IMR-90 (cell line): ENCODE data around the gene ADCY2. TPM values are rescaled to one million over a fixed set of nuclear protein-coding genes. Genes with fewer than 3 reads are reported as not detected.

Source experiments
- ATAC-seq: fragments of 200-7000 bp; cut with Tn5 transposase; 2 replicates; pipeline ENCODE4 v1.9.1; 2020; ENCODE audit warnings: low read depth, mild to moderate bottlenecking, moderate library complexity
- BruUV-seq: library from RNA; stranded (reverse); fragments of 400-500 nt; replicated peaks from 2 replicates; lab custom pipeline; 2021; lab: Mats Ljungman, UMichigan
- CTCF ChIA-PET: fragments of 300-600 bp; formaldehyde crosslinking; extraction: SDS; loops from one replicate; lab custom pipeline; 2021; ENCODE audit warnings: antibody characterized with exemption; lab: Yijun Ruan, JAX
- POLR2A ChIA-PET: fragments of 300-600 bp; sonication (Branson Sonifier 250); formaldehyde crosslinking; loops from one replicate; lab custom pipeline; 2022; ENCODE audit warnings: antibody characterized with exemption; ENCODE audit not compliant: unreplicated experiment; lab: Charles Lee
- DNase-seq: peaks from one replicate; pipeline ENCODE4 v3.0.0; 2013
- H2AFZ ChIP-seq: replicated peaks from 2 replicates; pipeline ENCODE3; 2013; ENCODE audit warnings: low read length, mild to moderate bottlenecking; ENCODE audit not compliant: poor library complexity
- H2AK5ac ChIP-seq: 2 replicates; pipeline ENCODE4 v1.6.1; 2013; ENCODE audit warnings: low read depth, low read length, inconsistent platforms
- H2AK9ac ChIP-seq: replicated peaks from 2 replicates; pipeline ENCODE3; 2013; ENCODE audit warnings: mild to moderate bottlenecking, low read depth, low read length, moderate library complexity; ENCODE audit not compliant: poor library complexity
- H2BK120ac ChIP-seq: 2 replicates; pipeline ENCODE4 v1.6.1; 2013; ENCODE audit warnings: low read depth, low read length, inconsistent platforms
- H2BK15ac ChIP-seq: 3 replicates; pipeline ENCODE4 v1.6.1; 2013; ENCODE audit warnings: low read depth, low read length, inconsistent platforms
- H2BK20ac ChIP-seq: 2 replicates; pipeline ENCODE4 v1.6.1; 2013; ENCODE audit warnings: low read depth, mild to moderate bottlenecking, inconsistent platforms, low read length, moderate library complexity
- H2BK5ac ChIP-seq: 2 replicates; pipeline ENCODE4 v1.6.1; 2013; ENCODE audit warnings: mild to moderate bottlenecking, low read depth, low read length, inconsistent platforms; ENCODE audit not compliant: poor library complexity, severe bottlenecking
- H3K14ac ChIP-seq: replicated peaks from 2 replicates; pipeline ENCODE4 v1.6.1; 2013; ENCODE audit warnings: low read depth, low read length, inconsistent platforms
- H3K18ac ChIP-seq: 2 replicates; pipeline ENCODE4 v1.6.1; 2013; ENCODE audit warnings: low read depth, low read length, control low read depth
- H3K23ac ChIP-seq: 2 replicates; pipeline ENCODE4 v1.6.1; 2013; ENCODE audit warnings: low read depth, low read length, inconsistent platforms
- H3K27ac ChIP-seq: 2 replicates; pipeline ENCODE4 v1.5.1; 2013; ENCODE audit warnings: mild to moderate bottlenecking, control low read depth, low read length; ENCODE audit not compliant: insufficient read depth
- H3K27me3 ChIP-seq: 2 replicates; pipeline ENCODE4 v1.6.1; 2013; ENCODE audit warnings: low read length; ENCODE audit not compliant: control insufficient read depth, insufficient read depth
- H3K36me3 ChIP-seq: 2 replicates; pipeline ENCODE4 v1.6.1; 2013; ENCODE audit warnings: low read length, mixed read lengths; ENCODE audit not compliant: control insufficient read depth, insufficient read depth
- H3K4ac ChIP-seq: 2 replicates; pipeline ENCODE4 v1.6.1; 2013; ENCODE audit warnings: low read depth, low read length, inconsistent platforms
- H3K4me1 ChIP-seq: 2 replicates; pipeline ENCODE4 v1.6.1; 2013; ENCODE audit warnings: low read length, mixed read lengths; ENCODE audit not compliant: control insufficient read depth, insufficient read depth
- H3K4me2 ChIP-seq: 2 replicates; pipeline ENCODE4 v1.6.1; 2013; ENCODE audit warnings: low read depth, mild to moderate bottlenecking, control low read depth, low read length, moderate library complexity
- H3K4me3 ChIP-seq: 2 replicates; pipeline ENCODE4 v1.5.1; 2013; ENCODE audit warnings: low read depth, mild to moderate bottlenecking, control low read depth, low read length, moderate library complexity; ENCODE audit not compliant: insufficient read depth
- H3K56ac ChIP-seq: 2 replicates; pipeline ENCODE4 v1.6.1; 2013; ENCODE audit warnings: low read length, inconsistent platforms; ENCODE audit not compliant: insufficient read depth; ENCODE audit errors: extremely low read depth
- H3K79me1 ChIP-seq, 2 experiments: 2 replicates each; pipeline ENCODE4 v1.6.1; 2013; ENCODE audit warnings: low read length in 2 of 2, inconsistent platforms in 1 of 2, low read depth in 1 of 2
- H3K9ac ChIP-seq: 2 replicates; pipeline ENCODE4 v1.6.1; 2013; ENCODE audit warnings: low read depth, low read length, control low read depth
- H3K9me1 ChIP-seq: 2 replicates; pipeline ENCODE4 v1.6.1; 2013; ENCODE audit warnings: low read length, inconsistent platforms; ENCODE audit not compliant: insufficient read depth
- H3K9me3 ChIP-seq: 2 replicates; pipeline ENCODE4 v1.6.1; 2013; ENCODE audit warnings: low read length; ENCODE audit not compliant: control insufficient read depth, insufficient read depth
- H4K20me1 ChIP-seq: 2 replicates; pipeline ENCODE4 v1.6.1; 2013; ENCODE audit warnings: low read length, inconsistent platforms; ENCODE audit not compliant: insufficient read depth
- H4K5ac ChIP-seq: 2 replicates; pipeline ENCODE4 v1.6.1; 2013; ENCODE audit warnings: mild to moderate bottlenecking, low read depth, low read length, control low read depth
- H4K8ac ChIP-seq, 2 experiments: 2 replicates each; pipeline ENCODE4 v1.6.1; 2013; ENCODE audit warnings: low read depth in 2 of 2, low read length in 2 of 2, control low read depth in 1 of 2, inconsistent platforms in 1 of 2
- H4K91ac ChIP-seq: 2 replicates; pipeline ENCODE4 v1.6.1; 2013; ENCODE audit warnings: low read depth, low read length, inconsistent platforms; ENCODE audit not compliant: insufficient read depth
- CHD1 ChIP-seq: IDR thresholded peaks from 2 replicates; pipeline ENCODE4 v1.6.1; 2012; ENCODE audit warnings: low read depth, low read length, improper control_type of control experiment
- MXI1 ChIP-seq: IDR thresholded peaks from 2 replicates; pipeline ENCODE4 v1.6.1; 2012; ENCODE audit warnings: low read depth, mild to moderate bottlenecking, low read length, moderate library complexity, borderline replicate concordance
- POLR2A ChIP-seq: IDR thresholded peaks from 2 replicates; pipeline ENCODE4 v1.6.1; 2012; ENCODE audit warnings: mild to moderate bottlenecking, low read depth, low read length
- RCOR1 ChIP-seq: IDR thresholded peaks from 2 replicates; pipeline ENCODE4 v1.6.1; 2012; ENCODE audit warnings: mild to moderate bottlenecking, low read length, improper control_type of control experiment; ENCODE audit not compliant: insufficient replicate concordance
- WGBS, 2 experiments: methylation state at CpG; one replicate each; pipeline versions ENCODE4 v1.1.5 to v1.1.7; 2013; ENCODE audit warnings: missing lambda C conversion rate in 2 of 2; ENCODE audit not compliant: insufficient read length in 1 of 2; ENCODE audit errors: extremely low coverage in 2 of 2; 5-methylcytosine and 5-hydroxymethylcytosine counted together
- dilution Hi-C: fragments of 300-500 bp; cut with HindIII; formaldehyde crosslinking; loops from one replicate; pipeline ENCODE4 v1.14.3; 2018; ENCODE audit warnings: low sequenced_read_pairs; ENCODE audit not compliant: unreplicated experiment
- in situ Hi-C: fragments of 300-500 bp; cut with MboI; formaldehyde crosslinking; loops from 3 replicates; pipeline ENCODE4 v1.14.3; 2019; ENCODE audit warnings: low sequenced_read_pairs, inconsistent platforms, mixed read lengths
- intact Hi-C: fragments of 100-400 bp; cut with micrococcal nuclease; formaldehyde crosslinking; loops from 2 replicates; pipeline ENCODE4 v1.10.0; 2022
- polyA plus RNA-seq, 3 experiments: library from polyadenylated mRNA; depleted of rRNA; stranded (reverse); fragments of >200 nt; gene quantifications; 2 replicates each; pipeline ENCODE4 v1.2.3, GENCODE V29; 2012; ENCODE audit warnings: low replicate concordance in 1 of 3
- total RNA-seq: library from RNA; depleted of rRNA; stranded (reverse); fragments of >200 nt; gene quantifications from 2 replicates; pipeline ENCODE4 v1.2.3, GENCODE V29; 2012

ADCY2 gene
- total and polyA plus RNA-seq, 2 of the 4 experiments (the other 2 are of a cell fraction) = not detected

DNA sequence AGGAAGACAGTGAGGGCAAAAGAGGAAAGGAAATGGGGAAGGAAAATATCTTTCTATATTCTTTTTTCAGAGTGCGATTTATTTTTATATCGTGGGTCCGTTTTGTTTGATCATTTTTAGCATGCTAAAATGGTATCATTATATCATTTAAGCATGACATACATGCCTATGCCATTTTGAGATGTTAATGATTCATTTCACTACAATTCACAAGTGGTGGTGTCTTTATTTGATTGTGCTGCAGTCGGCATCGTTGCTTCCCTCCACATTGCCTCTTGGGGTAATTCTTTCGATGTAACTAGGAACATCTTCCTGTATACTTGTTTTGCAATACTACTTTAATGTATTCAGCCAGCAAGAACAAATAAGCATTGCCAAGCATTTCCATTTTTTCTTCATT, 309.8 kb downstream of the ADCY2 start:
- Histone ChIP-seq H2AFZ (no peak overlapping the region), H4K5ac (no peak overlapping the region), H3K18ac (no peak overlapping the region), H3K23ac (no peak overlapping the region), H4K91ac (no peak overlapping the region), H3K9ac (no peak overlapping the region), H3K27ac (no peak overlapping the region), H3K9me3 (peaks cover 12% of the 10 kb centered on the region), H4K8ac (no peak overlapping the region), H3K9me1 (no peaks in the 10 kb centered on the region), H2BK5ac (no peak overlapping the region), H3K4me3 (no peak overlapping the region), H3K79me1 (no peaks in the 10 kb centered on the region), H2AK5ac (no peak overlapping the region), H4K20me1 (no peaks in the 10 kb centered on the region), H2BK20ac (no peak overlapping the region), H3K56ac (no peak overlapping the region), H2AK9ac (no peak overlapping the region), H3K4me1 (no peaks in the 10 kb centered on the region), H3K14ac (no peak overlapping the region), H3K27me3 (no peaks in the 10 kb centered on the region), H2BK15ac (no peak overlapping the region), H3K4ac (no peak overlapping the region), H3K4me2 (no peak overlapping the region), H2BK120ac (no peak overlapping the region), H3K36me3 (no peaks in the 10 kb centered on the region)
- no CpG with 5 or more reads among the region's 6 CpGs for WGBS, 2 experiments
- ChIA-PET POLR2A (no interaction called here), CTCF (no interaction called here)
- intact Hi-C loops = no loop called here
- dilution Hi-C loops = no loop called here
- BruUV-seq = no TSS peak
- no peak for ATAC-seq
- no peak for DNase-seq
- TF ChIP-seq MXI1 (no peak), RCOR1 (no peak), CHD1 (no peak), POLR2A (no peak)
- in situ Hi-C loops = no loop called here
